SK-N-SH (cell line): Measurements from ENCODE around the gene FGF18. TPM values are rescaled to one million over a fixed set of nuclear protein-coding genes. Genes with fewer than 3 reads are reported as not detected.

Source experiments
- CTCF ChIA-PET: fragments of 300-600, 350-600 bp; formaldehyde crosslinking; extraction: SDS; loops from one replicate; lab custom pipeline; 2021; lab: Yijun Ruan, JAX
- POLR2A ChIA-PET: fragments of 350-600 bp; sonication (Branson Sonifier 250); formaldehyde crosslinking; extraction: SDS; loops from one replicate; lab custom pipeline; 2020; ENCODE audit warnings: antibody characterized with exemption, inconsistent platforms; lab: Yijun Ruan, JAX
- DNase-seq: peaks from one replicate; pipeline ENCODE4 v3.0.0; 2012
- H2AFZ ChIP-seq: fragments of 200-600 bp; sonication (generic); 2 replicates; pipeline ENCODE4 v1.8.1; 2016; ENCODE audit warnings: antibody characterized with exemption, mild to moderate bottlenecking, low read depth
- H3F3A ChIP-seq: fragments of 200-600 bp; sonication (generic); replicated peaks from 2 replicates; pipeline ENCODE3; 2016; ENCODE audit warnings: antibody characterized with exemption, mild to moderate bottlenecking; ENCODE audit not compliant: insufficient read depth
- H3K27ac ChIP-seq, 2 experiments: fragments of 200-500 bp in 1 of 2; fragments of 200-600 bp in 1 of 2; sonication (Bioruptor generic) in 1 of 2; sonication (generic), shearing (Covaris generic) in 1 of 2; 2 replicates each; pipeline versions ENCODE4 v1.5.1 to v1.6.1; 2014 to 2016; ENCODE audit warnings: low read depth in 2 of 2, inconsistent platforms in 1 of 2, low read length in 1 of 2, mild to moderate bottlenecking in 1 of 2, mixed read lengths in 1 of 2
- H3K27me3 ChIP-seq: fragments of 200-600 bp; sonication (generic), shearing (Covaris generic); 2 replicates; pipeline ENCODE4 v1.6.1; 2016; ENCODE audit warnings: mixed run types; ENCODE audit not compliant: insufficient read depth
- H3K36me3 ChIP-seq, 2 experiments: fragments of 200-500 bp in 1 of 2; fragments of 200-600 bp in 1 of 2; sonication (Bioruptor generic) in 1 of 2; sonication (generic) in 1 of 2; replicated peaks in 1 of 2; 2 replicates each; pipeline versions ENCODE3 to v1.5.1; 2014 to 2016; ENCODE audit warnings: low read length in 1 of 2, mild to moderate bottlenecking in 1 of 2; ENCODE audit not compliant: insufficient read depth in 2 of 2, control insufficient read depth in 1 of 2
- H3K4me1 ChIP-seq, 2 experiments: fragments of 200-500 bp in 1 of 2; fragments of 200-600 bp in 1 of 2; sonication (Bioruptor generic) in 1 of 2; sonication (generic), shearing (Covaris generic) in 1 of 2; 2 replicates each; pipeline versions ENCODE4 v1.5.1 to v1.6.1; 2014 to 2016; ENCODE audit warnings: low read depth in 1 of 2, low read length in 1 of 2, mixed run types in 1 of 2; ENCODE audit not compliant: insufficient read depth in 2 of 2, control insufficient read depth in 1 of 2
- H3K4me2 ChIP-seq: fragments of 200-600 bp; sonication (generic), shearing (Covaris generic); 2 replicates; pipeline ENCODE4 v1.6.1; 2017; ENCODE audit warnings: mixed run types
- H3K4me3 ChIP-seq, 2 experiments: fragments of 200-500 bp in 1 of 2; fragments of 200-600 bp in 1 of 2; sonication (Bioruptor generic) in 1 of 2; sonication (generic), shearing (Covaris generic) in 1 of 2; 2 replicates each; pipeline versions ENCODE4 v1.5.1 to v1.8.1; 2014 to 2016; ENCODE audit warnings: low read depth in 2 of 2, inconsistent platforms in 1 of 2, low read length in 1 of 2, mild to moderate bottlenecking in 1 of 2, mixed read lengths in 1 of 2, moderate library complexity in 1 of 2
- H3K79me2 ChIP-seq: fragments of 200-600 bp; sonication (generic); 2 replicates; pipeline ENCODE4 v1.8.1; 2017; ENCODE audit warnings: mild to moderate bottlenecking; ENCODE audit not compliant: insufficient read depth
- H3K9ac ChIP-seq: fragments of 200-600 bp; sonication (generic); 2 replicates; pipeline ENCODE4 v1.6.1; 2017; ENCODE audit warnings: mixed run types
- H3K9me2 ChIP-seq: fragments of 200-600 bp; sonication (generic); 2 replicates; pipeline ENCODE4 v1.6.1; 2017; ENCODE audit warnings: mixed run types
- H3K9me3 ChIP-seq: fragments of 200-600 bp; sonication (generic); 2 replicates; pipeline ENCODE4 v1.6.1; 2017; ENCODE audit warnings: mixed run types, mild to moderate bottlenecking, moderate library complexity
- H4K20me1 ChIP-seq: fragments of 200-600 bp; sonication (generic); 2 replicates; pipeline ENCODE4 v1.6.1; 2017; ENCODE audit warnings: mild to moderate bottlenecking, mixed run types; ENCODE audit not compliant: insufficient read depth
- CHD2 ChIP-seq: fragments of 150-350 bp; IDR thresholded peaks from 2 replicates; pipeline ENCODE4 v1.6.1; 2018; ENCODE audit warnings: low read length; ENCODE audit not compliant: partially characterized antibody
- EZH2phosphoT487 ChIP-seq: fragments of 200-600 bp; sonication (generic); IDR thresholded peaks from 2 replicates; pipeline ENCODE4 v1.6.1; 2017; ENCODE audit warnings: low read depth, mixed run types, mild to moderate bottlenecking, antibody characterized with exemption, moderate library complexity, borderline replicate concordance
- FOSL2 ChIP-seq: IDR thresholded peaks from 2 replicates; pipeline ENCODE4 v1.4.0; 2012; ENCODE audit warnings: low read depth, mild to moderate bottlenecking, moderate library complexity, borderline replicate concordance
- FOXJ3 ChIP-seq: sonication (generic); formaldehyde crosslinking; IDR thresholded peaks from 2 replicates; pipeline ENCODE4 v1.5.1; 2020; ENCODE audit warnings: mild to moderate bottlenecking, missing genetic modification reagents
- FOXM1 ChIP-seq: IDR thresholded peaks from 2 replicates; pipeline ENCODE4 v1.4.0; 2012; ENCODE audit warnings: low read depth, mild to moderate bottlenecking
- GABPA ChIP-seq: IDR thresholded peaks from 2 replicates; pipeline ENCODE4 v1.4.0; 2012; ENCODE audit warnings: low read depth, mild to moderate bottlenecking
- JUND ChIP-seq: IDR thresholded peaks from 2 replicates; pipeline ENCODE4 v1.4.0; 2012
- MEF2A ChIP-seq: IDR thresholded peaks from 2 replicates; pipeline ENCODE4 v1.4.0; 2012; ENCODE audit warnings: low read depth, borderline replicate concordance
- MXI1 ChIP-seq: IDR thresholded peaks from 2 replicates; pipeline ENCODE4 v1.6.1; 2012; ENCODE audit warnings: mild to moderate bottlenecking, low read depth, low read length, improper control_type of control experiment
- NRF1 ChIP-seq: IDR thresholded peaks from 2 replicates; pipeline ENCODE4 v1.6.1; 2012; ENCODE audit warnings: low read depth, mild to moderate bottlenecking, low read length
- POLR2AphosphoS5 ChIP-seq: IDR thresholded peaks from 2 replicates; pipeline ENCODE4 v1.6.1; 2012; ENCODE audit warnings: low read depth, low read length
- RAD21 ChIP-seq: IDR thresholded peaks from 2 replicates; pipeline ENCODE4 v1.6.1; 2012; ENCODE audit warnings: mild to moderate bottlenecking, low read length
- RCOR1 ChIP-seq: fragments of 150-350 bp; IDR thresholded peaks from 2 replicates; pipeline ENCODE4 v1.6.1; 2017; ENCODE audit warnings: antibody characterized with exemption, low read length
- RFX5 ChIP-seq: IDR thresholded peaks from 2 replicates; pipeline ENCODE4 v1.6.1; 2012; ENCODE audit warnings: mild to moderate bottlenecking, improper control_type of control experiment, low read length
- RXRA ChIP-seq: IDR thresholded peaks from 2 replicates; pipeline ENCODE4 v1.4.0; 2012; ENCODE audit warnings: low read depth, mild to moderate bottlenecking, borderline replicate concordance
- SIN3A ChIP-seq: IDR thresholded peaks from 2 replicates; pipeline ENCODE4 v1.6.1; 2012; ENCODE audit warnings: low read depth, mild to moderate bottlenecking, low read length, moderate library complexity, borderline replicate concordance
- TAF1 ChIP-seq: IDR thresholded peaks from 2 replicates; pipeline ENCODE4 v1.6.1; 2012; ENCODE audit warnings: low read depth, mild to moderate bottlenecking, low read length, moderate library complexity, borderline replicate concordance
- TCF12 ChIP-seq: IDR thresholded peaks from 2 replicates; pipeline ENCODE4 v1.4.0; 2012
- TEAD4 ChIP-seq: IDR thresholded peaks from 2 replicates; pipeline ENCODE4 v1.4.0; 2012; ENCODE audit warnings: mild to moderate bottlenecking, borderline replicate concordance; ENCODE audit not compliant: insufficient read depth
- YY1 ChIP-seq: IDR thresholded peaks from 2 replicates; pipeline ENCODE4 v1.4.0; 2012; ENCODE audit warnings: low read depth, mild to moderate bottlenecking
- WGBS: methylation state at CpG from one replicate; pipeline ENCODE4 v1.1.6; 2017; ENCODE audit warnings: low lambda C conversion rate; 5-methylcytosine and 5-hydroxymethylcytosine counted together
- polyA plus RNA-seq, 3 experiments: library from polyadenylated mRNA; depleted of rRNA; stranded (reverse); fragments of >200 nt; gene quantifications; 2 replicates each; pipeline ENCODE4 v1.2.3, GENCODE V29; 2012
- TF ChIP-seq, protein P1 (sequence below): IDR thresholded peaks from 2 replicates; pipeline ENCODE4 v1.4.0; 2012; ENCODE audit warnings: low read depth
- TF ChIP-seq, protein P2 (sequence below): IDR thresholded peaks from 2 replicates; pipeline ENCODE4 v1.4.0; 2012; ENCODE audit warnings: low read depth, borderline replicate concordance
- TF ChIP-seq, protein P3 (sequence below): fragments of 150-350 bp; IDR thresholded peaks from 2 replicates; pipeline ENCODE4 v1.6.1; 2016; ENCODE audit warnings: mild to moderate bottlenecking, low read depth, low read length
- TF ChIP-seq, protein P4 (sequence below): fragments of 200-600 bp; sonication (generic); IDR thresholded peaks from 2 replicates; pipeline ENCODE4 v1.6.1; 2017; ENCODE audit warnings: antibody characterized with exemption, mild to moderate bottlenecking, moderate library complexity
- TF ChIP-seq, protein P5 (sequence below): IDR thresholded peaks from 2 replicates; pipeline ENCODE4 v1.4.0; 2012; ENCODE audit warnings: low read depth, borderline replicate concordance
- TF ChIP-seq, protein P6 (sequence below): IDR thresholded peaks from 2 replicates; pipeline ENCODE4; 2012

FGF18 gene
- polyA plus RNA-seq, 1 of the 3 experiments (the other 2 are of a cell fraction): 0.89 TPM

DNA sequence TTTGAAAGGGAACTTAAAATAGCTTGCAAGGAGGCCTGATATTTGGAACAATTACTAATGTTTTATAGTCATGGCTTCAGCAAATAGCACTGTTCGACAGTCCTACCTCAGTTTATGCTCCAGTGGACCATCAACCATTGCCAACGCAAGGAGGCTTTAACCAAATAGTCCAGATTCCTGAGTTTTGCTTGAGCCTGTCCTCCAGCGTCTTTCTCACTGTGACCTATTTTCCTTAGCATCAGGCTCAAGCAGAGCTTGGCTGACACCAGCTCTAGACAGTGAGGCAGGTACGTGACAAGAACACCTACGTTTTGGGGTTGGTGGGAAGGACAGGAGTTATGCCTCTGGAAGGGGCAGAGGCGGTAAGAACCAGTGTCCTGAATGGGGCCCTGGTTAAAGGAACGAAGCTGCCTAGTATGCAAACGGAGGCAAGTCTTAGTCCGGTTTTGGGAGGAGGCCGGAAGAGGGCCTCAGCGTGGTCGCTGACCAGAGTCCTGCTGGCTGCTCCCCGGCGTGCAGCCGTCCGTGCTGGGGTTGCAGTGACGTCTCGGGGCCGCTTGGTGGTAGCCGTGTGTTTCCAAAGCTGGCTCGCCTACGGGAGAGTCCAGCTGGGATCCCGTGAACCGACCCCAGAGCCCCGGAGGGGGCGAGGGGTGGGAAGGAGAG is 998 bp upstream of the FGF18 start:
- H3K4me2 ChIP-seq: peak overlapping the region; percentile 82
- WGBS: 28% methylated on average over 14 of the region's 26 CpGs
- peaks cover 9 to 15% of the 10 kb centered on the region in 2 experiments for H3K36me3 ChIP-seq
- H3F3A ChIP-seq: peaks cover 48% of the 10 kb centered on the region
- H3K9me2 ChIP-seq: no peaks in the 10 kb centered on the region
- H3K9ac ChIP-seq: no peak overlapping the region
- no peaks in the 10 kb centered on the region for H3K9me3 ChIP-seq
- H3K4me3 ChIP-seq: peak overlapping the region; percentile 47 to 58
- DNase-seq: peak; percentile 94
- peaks cover 0 to 32% of the 10 kb centered on the region in 2 experiments; a peak in 1 of 4 replicates for H3K4me1 ChIP-seq
- H3K27ac ChIP-seq: no peak overlapping the region
- H4K20me1 ChIP-seq: peaks cover 72% of the 10 kb centered on the region
- no peaks in the 10 kb centered on the region; the same call in 1 of the 2 replicates for H3K79me2 ChIP-seq
- no peak overlapping the region for H2AFZ ChIP-seq
- CTCF ChIA-PET: interaction anchor here (0.6 to 5.4 kb wide), 79 partner anchors 8 to 873 kb away, joined by 3 to 122 read pairs (median 4); partner anchors contain the start of gene FBXW11
- POLR2A ChIA-PET: no interaction called here
- H3K27me3 ChIP-seq: no peaks in the 10 kb centered on the region
- TF ChIP-seq FOXJ3 (no peak), TCF12 (no peak), EZH2phosphoT487 (no peak), MEF2A (no peak), POLR2AphosphoS5 (no peak; the same call in 1 of the 2 replicates), RCOR1 (no peak), JUND (no peak), TEAD4 (no peak), GABPA (no peak), RFX5 (no peak), SIN3A (peak; percentile 64; the same call in 1 of the 2 replicates), MXI1 (0 out of 2 replicates have a peak, but pooled peaks have one; percentile 19), FOSL2 (no peak), RAD21 (peak; percentile 94), CHD2 (no peak), YY1 (no peak), TAF1 (no peak), NRF1 (no peak), RXRA (no peak), FOXM1 (no peak)
- TF ChIP-seq, protein P1, sequence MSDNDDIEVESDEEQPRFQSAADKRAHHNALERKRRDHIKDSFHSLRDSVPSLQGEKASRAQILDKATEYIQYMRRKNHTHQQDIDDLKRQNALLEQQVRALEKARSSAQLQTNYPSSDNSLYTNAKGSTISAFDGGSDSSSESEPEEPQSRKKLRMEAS: no peak
- TF ChIP-seq, protein P2, sequence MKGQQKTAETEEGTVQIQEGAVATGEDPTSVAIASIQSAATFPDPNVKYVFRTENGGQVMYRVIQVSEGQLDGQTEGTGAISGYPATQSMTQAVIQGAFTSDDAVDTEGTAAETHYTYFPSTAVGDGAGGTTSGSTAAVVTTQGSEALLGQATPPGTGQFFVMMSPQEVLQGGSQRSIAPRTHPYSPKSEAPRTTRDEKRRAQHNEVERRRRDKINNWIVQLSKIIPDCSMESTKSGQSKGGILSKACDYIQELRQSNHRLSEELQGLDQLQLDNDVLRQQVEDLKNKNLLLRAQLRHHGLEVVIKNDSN: no peak
- TF ChIP-seq, protein P3, sequence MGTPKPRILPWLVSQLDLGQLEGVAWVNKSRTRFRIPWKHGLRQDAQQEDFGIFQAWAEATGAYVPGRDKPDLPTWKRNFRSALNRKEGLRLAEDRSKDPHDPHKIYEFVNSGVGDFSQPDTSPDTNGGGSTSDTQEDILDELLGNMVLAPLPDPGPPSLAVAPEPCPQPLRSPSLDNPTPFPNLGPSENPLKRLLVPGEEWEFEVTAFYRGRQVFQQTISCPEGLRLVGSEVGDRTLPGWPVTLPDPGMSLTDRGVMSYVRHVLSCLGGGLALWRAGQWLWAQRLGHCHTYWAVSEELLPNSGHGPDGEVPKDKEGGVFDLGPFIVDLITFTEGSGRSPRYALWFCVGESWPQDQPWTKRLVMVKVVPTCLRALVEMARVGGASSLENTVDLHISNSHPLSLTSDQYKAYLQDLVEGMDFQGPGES: no peak
- TF ChIP-seq, protein P4, sequence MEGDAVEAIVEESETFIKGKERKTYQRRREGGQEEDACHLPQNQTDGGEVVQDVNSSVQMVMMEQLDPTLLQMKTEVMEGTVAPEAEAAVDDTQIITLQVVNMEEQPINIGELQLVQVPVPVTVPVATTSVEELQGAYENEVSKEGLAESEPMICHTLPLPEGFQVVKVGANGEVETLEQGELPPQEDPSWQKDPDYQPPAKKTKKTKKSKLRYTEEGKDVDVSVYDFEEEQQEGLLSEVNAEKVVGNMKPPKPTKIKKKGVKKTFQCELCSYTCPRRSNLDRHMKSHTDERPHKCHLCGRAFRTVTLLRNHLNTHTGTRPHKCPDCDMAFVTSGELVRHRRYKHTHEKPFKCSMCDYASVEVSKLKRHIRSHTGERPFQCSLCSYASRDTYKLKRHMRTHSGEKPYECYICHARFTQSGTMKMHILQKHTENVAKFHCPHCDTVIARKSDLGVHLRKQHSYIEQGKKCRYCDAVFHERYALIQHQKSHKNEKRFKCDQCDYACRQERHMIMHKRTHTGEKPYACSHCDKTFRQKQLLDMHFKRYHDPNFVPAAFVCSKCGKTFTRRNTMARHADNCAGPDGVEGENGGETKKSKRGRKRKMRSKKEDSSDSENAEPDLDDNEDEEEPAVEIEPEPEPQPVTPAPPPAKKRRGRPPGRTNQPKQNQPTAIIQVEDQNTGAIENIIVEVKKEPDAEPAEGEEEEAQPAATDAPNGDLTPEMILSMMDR: peak; percentile 86
- TF ChIP-seq, protein P5, sequence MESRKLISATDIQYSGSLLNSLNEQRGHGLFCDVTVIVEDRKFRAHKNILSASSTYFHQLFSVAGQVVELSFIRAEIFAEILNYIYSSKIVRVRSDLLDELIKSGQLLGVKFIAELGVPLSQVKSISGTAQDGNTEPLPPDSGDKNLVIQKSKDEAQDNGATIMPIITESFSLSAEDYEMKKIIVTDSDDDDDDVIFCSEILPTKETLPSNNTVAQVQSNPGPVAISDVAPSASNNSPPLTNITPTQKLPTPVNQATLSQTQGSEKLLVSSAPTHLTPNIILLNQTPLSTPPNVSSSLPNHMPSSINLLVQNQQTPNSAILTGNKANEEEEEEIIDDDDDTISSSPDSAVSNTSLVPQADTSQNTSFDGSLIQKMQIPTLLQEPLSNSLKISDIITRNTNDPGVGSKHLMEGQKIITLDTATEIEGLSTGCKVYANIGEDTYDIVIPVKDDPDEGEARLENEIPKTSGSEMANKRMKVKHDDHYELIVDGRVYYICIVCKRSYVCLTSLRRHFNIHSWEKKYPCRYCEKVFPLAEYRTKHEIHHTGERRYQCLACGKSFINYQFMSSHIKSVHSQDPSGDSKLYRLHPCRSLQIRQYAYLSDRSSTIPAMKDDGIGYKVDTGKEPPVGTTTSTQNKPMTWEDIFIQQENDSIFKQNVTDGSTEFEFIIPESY: no peak
- TF ChIP-seq, protein P6, sequence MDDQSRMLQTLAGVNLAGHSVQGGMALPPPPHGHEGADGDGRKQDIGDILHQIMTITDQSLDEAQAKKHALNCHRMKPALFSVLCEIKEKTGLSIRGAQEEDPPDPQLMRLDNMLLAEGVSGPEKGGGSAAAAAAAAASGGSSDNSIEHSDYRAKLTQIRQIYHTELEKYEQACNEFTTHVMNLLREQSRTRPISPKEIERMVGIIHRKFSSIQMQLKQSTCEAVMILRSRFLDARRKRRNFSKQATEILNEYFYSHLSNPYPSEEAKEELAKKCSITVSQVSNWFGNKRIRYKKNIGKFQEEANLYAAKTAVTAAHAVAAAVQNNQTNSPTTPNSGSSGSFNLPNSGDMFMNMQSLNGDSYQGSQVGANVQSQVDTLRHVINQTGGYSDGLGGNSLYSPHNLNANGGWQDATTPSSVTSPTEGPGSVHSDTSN: no peak
